HG03196 (cell line): Measurements from ENCODE around the gene ACAP1.
"Not testable (repeated sequence)": the region's sequence is repeated elsewhere in the genome, so short reads cannot be mapped to it uniquely, and the experiment has no call there.

Experiments
- ATAC-seq: cut with Tn5 transposase; IDR thresholded peaks from one replicate; pipeline ENCODE4 v1.9.1; 2021; ENCODE audit not compliant: unreplicated experiment

Gene ACAP1

DNA sequence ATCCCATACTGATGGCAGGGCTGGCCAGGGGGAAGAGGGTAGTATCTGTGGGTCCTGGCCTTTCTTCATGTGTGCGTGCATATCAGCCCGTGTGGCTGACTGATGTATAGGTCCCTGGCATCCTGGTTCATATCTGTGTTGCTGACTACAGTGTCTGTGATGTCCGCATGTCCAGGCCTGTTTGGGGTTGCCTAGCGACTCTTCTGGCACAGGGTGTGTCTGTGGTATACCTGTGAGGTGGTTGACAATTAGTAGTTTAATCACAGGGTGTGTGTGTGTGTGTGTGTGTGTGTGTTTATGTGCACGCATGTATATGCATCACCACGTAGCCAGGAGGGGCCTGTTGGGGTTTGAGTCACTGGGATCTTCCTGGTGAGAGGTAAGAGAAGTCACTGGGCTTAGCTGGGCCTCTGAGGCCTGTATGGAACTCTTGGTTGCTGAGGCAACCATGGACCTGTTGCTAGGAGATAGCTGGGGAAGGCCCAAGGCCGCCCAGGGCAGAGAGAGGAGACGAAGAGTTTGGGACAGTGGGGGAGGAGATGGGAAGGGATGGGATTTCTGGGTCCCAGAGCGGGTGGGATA, 18.0 kb downstream of the ACAP1 start:
- ATAC-seq: no peak

DNA sequence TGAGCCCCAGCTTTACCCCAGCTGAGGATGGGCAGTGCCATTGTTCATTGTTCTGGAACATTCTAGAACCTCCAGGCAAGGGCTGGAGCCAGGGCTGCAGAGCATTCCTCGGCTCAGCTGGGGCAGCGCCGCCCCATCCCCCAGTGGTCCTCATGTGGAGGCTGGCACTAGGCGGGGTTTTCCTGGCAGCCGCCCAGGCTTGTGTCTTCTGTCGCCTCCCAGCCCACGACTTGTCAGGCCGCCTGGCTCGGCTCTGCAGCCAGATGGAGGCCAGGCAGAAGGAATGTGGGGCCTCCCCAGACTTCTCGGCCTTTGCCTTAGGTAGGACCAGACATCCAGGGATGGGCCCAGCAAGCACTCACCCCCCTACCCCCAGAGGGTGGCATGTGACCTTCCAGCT, 18.7 kb downstream of the ACAP1 start, which contains the start of gene TMEM95:
Gene TMEM95, plus strand, starts transcription at position 104 of the 400 bp plus-strand sequence. Its CDS starts 49 bp downstream, at position 153.
- ATAC-seq: no peak

DNA sequence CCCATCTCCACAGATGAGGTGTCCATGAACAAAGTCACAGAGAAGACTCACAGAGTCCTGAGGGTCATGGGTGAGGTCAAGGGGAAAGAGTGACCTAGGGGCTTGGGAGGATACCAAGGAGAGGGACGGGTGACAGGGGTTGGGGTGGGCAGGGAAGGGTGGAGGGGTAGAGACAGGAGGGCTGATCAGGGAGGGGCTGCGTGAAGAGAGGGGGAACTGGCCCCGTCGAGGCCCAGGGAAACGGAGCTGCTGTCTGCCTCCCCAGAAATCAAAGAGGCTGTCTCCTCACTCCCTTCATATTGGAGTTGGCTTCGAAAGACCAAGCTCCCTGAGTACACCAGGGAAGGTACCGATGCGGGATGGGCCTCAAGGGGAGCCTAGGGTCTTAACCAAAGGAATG, 19.2 kb downstream of the ACAP1 start:
- ATAC-seq: no peak

DNA sequence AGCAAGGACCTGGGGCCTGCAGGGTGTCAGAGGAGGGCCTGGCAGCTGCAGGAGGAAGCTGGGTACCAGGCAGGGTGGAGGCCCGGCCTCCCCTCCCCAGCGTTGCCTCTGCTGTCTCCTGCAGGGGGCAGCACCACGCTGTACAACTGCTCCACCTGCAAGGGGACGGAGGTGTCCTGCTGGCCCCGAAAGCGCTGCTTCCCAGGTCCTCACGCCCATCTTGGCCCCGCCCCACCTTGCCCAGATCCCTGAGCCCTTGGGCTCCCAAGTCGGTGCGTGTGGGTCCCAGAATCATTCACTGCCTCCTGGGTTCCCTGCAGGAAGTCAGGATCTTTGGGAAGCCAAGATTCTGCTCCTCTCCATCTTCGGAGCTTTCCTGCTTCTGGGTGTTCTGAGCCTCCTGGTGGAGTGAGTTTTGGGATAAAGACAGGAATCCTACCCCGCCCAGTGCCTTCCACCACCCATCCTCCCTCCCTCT, 19.8 kb downstream of the ACAP1 start:
- ATAC-seq: no peak

DNA sequence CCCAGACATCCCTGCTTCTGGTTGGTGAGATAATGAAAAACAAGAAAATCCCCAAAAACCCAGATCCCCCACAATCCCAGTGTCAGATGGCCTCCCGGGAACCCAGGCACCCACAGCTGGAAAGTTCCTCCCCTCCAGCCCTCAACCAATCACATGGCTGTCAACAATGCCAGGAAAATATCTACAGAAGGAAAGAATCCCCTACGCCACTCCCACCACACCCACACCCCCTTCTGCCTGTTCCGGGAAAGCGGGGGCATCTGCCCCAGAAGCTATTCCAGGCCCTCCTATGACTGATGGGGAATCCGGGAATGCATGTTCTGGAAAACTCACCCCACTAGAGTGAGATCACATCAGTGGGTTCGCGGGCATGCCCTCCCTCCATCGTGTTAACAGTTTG, 20.4 kb downstream of the ACAP1 start:
- ATAC-seq: no peak

DNA sequence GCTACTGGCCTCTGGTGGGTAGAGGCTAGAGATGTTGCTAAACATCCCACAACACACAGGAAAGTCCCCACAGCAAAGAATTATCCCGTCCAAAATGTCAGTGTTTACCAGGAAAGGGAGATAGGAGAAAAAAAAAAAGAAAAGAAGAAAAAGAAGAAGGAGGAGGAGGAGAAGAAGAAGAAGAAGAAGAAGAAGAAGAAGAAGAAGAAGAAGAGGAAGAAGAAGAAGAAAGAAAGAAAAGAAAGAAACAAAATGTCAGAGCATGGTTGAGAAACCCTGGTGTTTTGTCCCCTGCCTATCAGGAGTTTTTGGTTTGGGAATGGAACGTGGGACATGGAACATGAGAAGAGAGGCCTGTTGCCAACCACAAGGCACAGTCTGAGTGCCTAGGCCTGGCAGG, 21.1 kb downstream of the ACAP1 start:
- ATAC-seq: no peak

DNA sequence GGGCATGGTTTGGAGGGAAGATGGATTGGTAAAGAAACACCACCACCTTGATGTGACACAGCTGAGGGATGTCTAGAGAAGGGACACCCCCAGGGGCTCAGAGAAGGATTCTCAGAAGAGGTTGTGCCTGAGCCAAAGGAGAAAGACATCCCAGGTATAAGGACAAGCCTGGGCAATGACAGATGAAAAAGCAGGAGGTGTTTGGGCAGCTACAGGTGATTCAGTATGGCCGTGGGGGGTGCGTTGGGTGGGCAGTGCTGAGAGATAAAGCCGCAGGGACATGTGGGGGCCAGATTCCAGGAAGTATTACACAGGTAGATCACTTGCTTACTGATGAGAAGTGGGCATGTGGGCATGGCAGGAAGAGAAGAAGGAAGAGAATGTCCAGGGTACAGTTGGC, 25.6 kb downstream of the ACAP1 start:
- ATAC-seq: no peak

DNA sequence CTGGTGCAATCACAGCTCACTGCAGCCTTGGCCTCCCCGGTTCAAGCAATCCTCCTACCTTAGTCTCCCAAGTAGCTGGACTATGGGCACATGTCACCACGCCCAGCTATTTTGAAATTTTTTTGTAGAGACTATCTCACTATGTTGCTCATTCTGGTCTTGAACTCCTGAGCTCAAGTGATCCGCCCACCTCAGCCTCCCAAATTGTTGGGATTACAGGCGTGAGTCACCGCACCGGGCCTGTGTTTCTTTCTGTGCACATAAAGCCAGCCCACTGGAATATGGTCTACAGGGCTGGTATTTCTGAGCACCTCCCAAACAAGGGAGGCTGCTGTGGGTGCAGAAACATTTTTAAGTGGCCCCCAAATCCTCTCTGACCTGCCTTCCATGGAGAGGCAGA, 27.0 kb downstream of the ACAP1 start:
- no peak for ATAC-seq

DNA sequence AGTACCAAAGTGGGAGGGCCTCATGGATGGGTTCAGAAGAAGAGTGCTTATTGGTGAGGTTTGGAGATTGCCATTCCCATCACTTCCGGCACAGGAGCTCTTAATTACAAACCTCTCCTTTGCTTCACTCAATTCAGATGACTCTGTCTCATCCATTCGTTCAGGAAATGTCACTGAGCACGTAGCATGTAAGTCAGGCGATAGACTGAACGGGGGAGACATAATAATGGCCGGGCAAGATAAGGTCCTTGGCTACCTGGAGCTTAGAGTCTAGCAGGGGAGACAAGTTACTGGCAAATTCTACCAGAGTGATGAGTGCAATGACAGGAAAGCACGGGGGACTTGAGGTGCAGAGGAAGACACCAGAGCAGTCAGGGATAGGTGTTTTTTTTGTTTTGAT, 29.6 kb downstream of the ACAP1 start:
- ATAC-seq: not testable (repeated sequence)

DNA sequence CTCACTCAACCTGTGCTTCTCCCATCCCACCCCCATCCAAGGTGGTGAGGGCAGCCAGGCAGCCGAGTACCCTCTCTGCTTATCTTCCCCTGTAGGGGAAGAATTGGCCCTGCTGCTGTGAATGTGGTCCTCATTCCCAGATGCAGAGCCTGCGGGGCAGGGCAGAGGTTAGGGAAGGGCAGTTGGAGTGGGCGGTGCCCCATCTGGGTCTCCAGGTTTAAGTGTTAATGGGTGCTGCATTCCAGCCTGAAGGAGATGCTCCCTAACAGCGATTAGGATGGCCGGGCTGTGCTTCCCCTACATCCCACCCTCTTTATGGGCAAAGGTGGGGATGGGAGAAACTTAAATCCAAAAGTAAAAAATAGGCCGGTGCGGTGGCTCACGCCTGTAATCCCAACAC, 30.8 kb downstream of the ACAP1 start:
- no peak for ATAC-seq

DNA sequence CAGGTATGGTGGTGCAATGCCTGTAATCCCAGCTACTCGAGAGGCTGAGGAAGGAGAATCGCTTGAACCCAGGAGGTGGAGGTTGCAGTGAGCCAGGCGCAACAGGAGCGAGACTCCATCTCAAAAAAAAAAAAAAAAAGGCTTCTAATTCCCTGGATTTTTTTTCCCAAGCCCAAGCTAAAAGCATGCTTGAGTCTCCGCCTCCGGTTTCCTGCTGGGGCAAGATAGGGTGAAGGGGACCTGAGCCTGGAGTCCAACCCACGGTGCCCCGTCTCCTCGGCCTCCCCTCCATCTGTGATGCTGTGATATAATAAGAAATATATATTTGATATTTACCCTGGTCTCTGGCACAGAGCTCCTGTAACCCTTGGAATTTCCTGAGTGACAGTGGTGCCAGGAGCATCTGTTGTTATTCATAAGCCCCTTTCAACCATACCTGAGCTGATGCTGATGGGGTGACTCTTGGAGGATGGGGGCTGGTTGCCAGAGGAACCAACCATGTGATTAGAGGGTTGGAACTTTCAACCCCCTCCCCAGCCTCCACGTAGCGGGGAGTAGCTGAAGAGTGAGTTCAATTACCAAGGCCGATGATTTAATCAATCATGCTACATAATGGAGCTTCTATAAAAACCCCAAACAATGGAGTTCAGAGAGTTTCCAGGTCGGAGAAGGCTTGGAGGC, 31.7 kb downstream of the ACAP1 start:
- ATAC-seq: no peak

DNA sequence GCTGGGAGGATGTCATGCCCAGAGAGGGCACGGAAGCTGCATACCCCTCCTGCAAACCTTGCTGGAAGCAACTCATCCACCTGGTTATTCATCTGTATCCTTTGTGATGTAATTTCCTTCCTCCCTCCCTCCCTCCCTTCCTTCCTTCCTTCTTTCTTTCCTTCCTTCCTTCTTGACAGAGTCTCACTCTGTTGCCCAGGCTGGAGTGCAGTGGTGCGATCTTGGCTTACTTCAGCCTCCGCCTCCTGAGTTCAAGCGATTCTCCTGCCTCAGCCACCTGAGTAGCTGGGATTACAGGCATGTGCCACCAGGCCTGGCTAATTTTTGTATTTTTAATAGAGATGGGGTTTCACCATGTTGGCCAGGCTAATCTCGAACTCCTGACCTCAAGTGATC, 32.3 kb downstream of the ACAP1 start:
- not testable (repeated sequence) for ATAC-seq

DNA sequence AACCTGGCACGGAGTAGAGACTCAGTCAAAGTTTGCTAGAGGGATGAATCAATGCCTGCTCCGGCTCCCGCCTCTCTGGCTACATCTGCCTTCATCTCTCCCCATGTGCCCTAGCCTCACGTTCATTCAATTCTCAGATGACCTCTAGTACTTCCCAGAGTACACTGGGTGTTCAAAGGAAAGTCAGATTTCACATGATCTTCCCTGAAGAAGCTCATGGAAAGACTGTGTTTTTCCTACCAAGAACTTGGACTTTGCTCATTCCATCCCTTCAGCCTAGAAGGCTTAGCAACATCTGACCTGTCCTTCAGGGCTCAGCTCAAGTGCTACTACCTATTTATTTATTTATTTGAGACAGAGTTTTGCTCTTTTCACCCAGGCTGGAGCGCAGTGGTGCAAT, 33.5 kb downstream of the ACAP1 start:
- ATAC-seq: no peak

DNA sequence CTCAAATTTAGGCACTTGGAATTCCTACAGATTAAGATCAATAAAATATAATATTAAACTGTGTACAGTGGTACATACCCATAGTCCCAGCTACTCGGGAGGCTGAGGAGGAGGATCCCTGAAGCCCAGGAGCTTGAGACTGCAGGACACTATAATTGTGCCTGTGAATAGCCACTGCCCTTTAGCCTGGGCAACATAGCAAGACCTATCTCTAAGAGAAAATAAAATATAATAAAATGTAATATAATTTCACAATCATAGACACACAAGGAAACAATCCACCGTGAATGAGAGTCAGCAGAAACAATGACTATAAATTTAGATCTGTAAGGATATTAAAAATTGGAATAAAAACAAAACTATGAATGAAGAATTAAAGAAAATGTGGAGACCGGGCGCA, 34.5 kb downstream of the ACAP1 start:
- ATAC-seq: no peak

DNA sequence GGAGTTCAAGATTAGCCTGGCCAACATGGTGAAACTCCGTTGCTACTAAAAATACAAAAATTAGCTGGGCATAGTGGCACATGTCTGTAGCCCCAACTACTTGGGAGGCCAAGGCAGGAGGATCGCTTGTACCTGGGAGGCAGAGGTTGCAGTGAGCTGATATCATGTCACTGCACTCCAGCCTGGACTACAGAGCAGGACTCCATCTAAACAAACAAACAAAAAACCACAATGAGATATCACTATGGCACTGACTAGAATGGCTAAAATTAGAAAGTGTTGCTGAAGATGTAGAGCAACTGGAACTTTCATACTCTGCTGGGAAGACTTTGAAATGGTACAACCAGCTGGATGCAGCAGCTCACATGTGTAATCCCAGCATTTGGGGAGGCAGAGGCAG, 38.0 kb downstream of the ACAP1 start:
- no peak for ATAC-seq

DNA sequence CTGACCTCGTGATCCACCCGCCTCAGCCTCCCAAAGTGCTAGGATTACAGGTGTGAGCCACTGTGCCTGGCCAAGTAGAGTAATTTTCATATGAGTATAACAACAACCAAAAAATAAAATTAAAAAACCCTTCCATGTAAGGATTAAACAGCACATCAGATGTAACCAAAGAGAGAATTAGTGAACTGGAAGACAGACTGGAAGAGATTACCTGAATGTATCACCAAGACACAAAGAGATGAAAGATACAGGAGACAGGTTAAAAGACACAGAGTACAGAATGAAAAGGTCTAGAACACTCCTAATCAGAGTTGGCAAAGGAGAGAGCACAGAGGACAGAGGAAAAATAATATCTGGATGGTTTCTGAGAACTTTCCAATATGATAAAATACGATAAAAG, 42.8 kb downstream of the ACAP1 start:
- ATAC-seq: no peak

DNA sequence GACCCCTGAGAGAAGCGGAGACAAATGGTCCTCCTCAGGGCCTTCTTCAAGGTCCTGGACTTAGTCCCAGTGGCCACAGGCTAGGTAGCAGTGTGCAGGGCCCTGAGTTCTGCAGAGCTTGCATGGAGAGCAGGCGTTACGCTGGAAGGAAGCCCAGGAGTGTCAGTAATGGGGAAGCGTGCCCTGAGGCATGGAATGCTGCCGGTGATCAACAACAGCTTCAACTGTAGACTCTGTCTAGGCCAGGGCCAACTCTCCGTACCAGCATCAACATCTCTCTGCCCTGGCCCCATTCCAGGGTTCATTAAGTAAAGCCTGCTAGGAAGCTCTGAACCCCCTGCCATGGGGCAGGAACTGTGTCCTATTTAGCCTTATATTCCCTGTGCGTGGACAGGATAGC, 44.0 kb downstream of the ACAP1 start:
- no peak for ATAC-seq

DNA sequence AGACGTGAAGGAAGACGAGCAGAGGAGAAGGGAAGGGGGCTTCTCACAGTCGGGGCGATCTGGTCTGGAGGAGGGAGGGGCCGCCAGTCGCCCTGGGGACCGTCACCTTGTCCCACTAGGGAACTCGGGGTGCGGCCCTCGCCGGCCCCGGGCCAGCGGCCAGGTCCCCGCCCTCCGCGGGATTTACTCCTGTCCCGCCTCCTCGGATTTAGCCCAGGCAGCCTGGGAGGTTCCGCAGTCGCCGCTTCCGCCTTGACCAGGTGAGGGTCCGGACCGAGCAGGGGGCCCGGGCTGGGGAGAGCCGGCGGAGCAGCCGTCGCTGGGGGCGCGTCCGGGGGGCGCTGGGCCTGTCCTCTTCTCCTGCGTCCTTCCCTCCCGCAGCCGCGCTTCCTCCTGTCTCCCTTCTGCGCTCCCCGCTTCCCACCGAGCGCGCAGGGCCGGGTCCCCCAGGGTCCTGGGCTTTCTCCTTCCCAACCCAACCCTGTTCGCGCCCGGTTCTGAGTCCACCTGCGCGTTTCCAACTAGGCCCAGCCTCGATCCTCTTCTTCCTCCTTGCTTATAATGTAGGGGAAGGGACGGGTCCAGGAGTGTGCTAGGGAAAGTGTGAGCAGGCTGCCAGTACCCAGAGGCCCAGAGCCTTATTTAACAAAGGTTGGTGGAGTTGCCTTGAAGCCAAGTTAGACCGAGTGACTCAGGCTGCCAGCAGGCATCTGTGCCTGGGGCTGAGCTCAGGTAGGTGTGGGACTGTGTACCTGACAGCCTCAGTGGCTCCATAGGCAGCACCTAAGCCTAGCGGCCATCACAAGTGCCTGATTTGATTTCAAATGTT, 44.7 kb downstream of the ACAP1 start, which contains the start of gene TNK1:
Gene TNK1, plus strand, starts transcription at position 235 of the 829 bp plus-strand sequence. CDS start 1,838 bp downstream, outside the sequence.
- no peak for ATAC-seq

DNA sequence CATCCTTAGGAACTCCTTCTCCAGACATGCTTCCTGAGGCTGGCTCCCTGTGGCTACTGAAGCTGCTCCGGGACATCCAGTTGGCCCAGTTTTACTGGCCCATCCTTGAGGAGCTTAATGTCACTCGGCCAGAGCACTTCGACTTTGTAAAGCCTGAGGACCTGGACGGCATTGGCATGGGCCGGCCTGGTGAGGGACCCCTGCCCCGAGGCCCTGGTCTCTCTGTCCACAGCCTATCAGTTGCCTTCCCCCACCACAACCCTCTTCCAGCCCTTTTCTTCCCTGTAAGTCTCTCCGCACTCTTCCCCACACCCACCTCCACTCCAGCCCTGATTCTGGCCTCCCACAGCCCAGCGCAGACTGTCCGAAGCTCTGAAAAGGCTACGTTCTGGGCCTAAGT, 46.6 kb downstream of the ACAP1 start:
- ATAC-seq: no peak

DNA sequence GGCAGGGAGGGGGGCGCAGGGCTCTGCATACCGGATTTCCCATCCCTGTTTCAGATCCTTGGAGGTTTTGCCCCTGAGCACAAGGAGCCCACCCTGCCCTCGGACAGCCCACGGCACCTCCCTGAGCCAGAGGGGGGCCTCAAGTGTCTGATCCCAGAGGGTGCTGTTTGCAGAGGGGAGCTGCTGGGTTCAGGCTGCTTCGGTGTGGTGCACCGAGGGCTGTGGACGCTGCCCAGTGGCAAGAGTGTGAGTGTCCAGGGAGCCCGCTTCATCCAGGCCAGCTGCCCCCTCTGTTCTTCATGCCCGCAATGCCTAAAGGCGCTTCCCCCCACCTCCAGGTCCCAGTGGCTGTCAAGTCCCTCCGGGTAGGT, 47.0 kb downstream of the ACAP1 start:
- ATAC-seq: no peak

DNA sequence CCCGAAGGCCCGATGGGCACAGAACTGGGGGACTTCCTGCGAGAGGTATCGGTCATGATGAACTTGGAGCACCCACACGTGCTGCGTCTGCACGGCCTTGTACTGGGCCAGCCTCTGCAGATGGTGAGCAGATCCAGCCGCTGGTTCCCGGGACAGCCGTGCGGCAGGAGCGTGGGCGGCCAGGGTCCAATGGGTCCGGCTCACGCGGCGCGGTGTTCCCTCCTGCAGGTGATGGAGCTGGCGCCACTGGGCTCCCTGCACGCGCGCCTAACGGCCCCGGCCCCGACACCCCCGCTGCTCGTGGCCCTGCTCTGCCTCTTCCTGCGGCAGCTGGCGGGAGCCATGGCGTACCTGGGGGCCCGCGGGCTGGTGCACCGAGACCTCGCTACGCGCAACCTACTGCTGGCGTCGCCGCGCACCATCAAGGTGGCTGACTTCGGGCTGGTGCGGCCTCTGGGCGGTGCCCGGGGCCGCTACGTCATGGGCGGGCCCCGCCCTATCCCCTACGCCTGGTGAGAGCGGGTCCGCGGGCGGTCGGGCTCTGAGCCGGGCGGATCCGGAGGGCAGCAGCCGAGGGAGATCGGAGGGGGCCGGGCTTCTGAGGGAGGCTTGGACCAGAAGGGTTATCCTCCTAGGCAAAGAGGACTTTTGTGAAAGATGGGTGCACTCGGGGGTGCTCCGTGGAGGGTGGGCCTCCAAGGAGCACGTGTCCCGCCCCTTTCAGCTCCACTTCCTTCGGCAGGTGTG, 47.6 kb downstream of the ACAP1 start:
- ATAC-seq: peak; percentile 54
